HUES64 (cell line): ENCODE data around the gene ZSWIM7.

ENCODE experiments used
- H3K27ac ChIP-seq: 2 replicates; pipeline ENCODE4 v1.7.0; 2013; ENCODE audit warnings: low read depth, low read length, inconsistent platforms
- H3K27me3 ChIP-seq: 2 replicates; pipeline ENCODE4 v1.6.1; 2013; ENCODE audit warnings: mild to moderate bottlenecking, low read length; ENCODE audit not compliant: insufficient read depth
- H3K36me3 ChIP-seq: 2 replicates; pipeline ENCODE4 v1.6.1; 2013; ENCODE audit warnings: mild to moderate bottlenecking, low read length; ENCODE audit not compliant: insufficient read depth
- H3K4me1 ChIP-seq: 2 replicates; pipeline ENCODE4 v1.6.1; 2013; ENCODE audit warnings: mild to moderate bottlenecking, low read length, moderate library complexity; ENCODE audit not compliant: insufficient read depth
- H3K4me3 ChIP-seq: 2 replicates; pipeline ENCODE4 v1.5.1; 2013; ENCODE audit warnings: mild to moderate bottlenecking, low read length, moderate library complexity
- H3K9ac ChIP-seq: 2 replicates; pipeline ENCODE4 v1.6.1; 2013; ENCODE audit warnings: mild to moderate bottlenecking, low read depth, low read length
- H3K9me3 ChIP-seq: 2 replicates; pipeline ENCODE4 v1.6.1; 2013; ENCODE audit warnings: low read depth, low read length; ENCODE audit not compliant: insufficient read depth
- WGBS: fragments of 150-250, 120-280 bp; methylation state at CpG from one replicate; pipeline ENCODE4 v1.1.7; 2013; ENCODE audit warnings: missing lambda C conversion rate; 5-methylcytosine and 5-hydroxymethylcytosine counted together

Gene ZSWIM7

GRCh38 chr17:15928286-15928785 lies 71.2 kb downstream of the ZSWIM7 start:
- WGBS, result 93% methylated on average over 9 of the region's 9 CpGs
- Histone ChIP-seq H3K9me3 (no peaks in the 10 kb centered on the region), H3K4me3 (no peak overlapping the region), H3K27ac (no peak overlapping the region), H3K9ac (no peak overlapping the region), H3K27me3 (no peaks in the 10 kb centered on the region), H3K4me1 (0 out of 2 replicates have a peak, but pooled peaks cover 6% of the 10 kb centered on the region), H3K36me3 (no peaks in the 10 kb centered on the region)
